ENCODE data around the gene PRKCE. TPM values are rescaled to one million over a fixed set of nuclear protein-coding genes. Genes with fewer than 3 reads are reported as not detected.

PRKCE gene
- total RNA-seq, 1 donor from 2014 or later = 21.0 TPM

DNA sequence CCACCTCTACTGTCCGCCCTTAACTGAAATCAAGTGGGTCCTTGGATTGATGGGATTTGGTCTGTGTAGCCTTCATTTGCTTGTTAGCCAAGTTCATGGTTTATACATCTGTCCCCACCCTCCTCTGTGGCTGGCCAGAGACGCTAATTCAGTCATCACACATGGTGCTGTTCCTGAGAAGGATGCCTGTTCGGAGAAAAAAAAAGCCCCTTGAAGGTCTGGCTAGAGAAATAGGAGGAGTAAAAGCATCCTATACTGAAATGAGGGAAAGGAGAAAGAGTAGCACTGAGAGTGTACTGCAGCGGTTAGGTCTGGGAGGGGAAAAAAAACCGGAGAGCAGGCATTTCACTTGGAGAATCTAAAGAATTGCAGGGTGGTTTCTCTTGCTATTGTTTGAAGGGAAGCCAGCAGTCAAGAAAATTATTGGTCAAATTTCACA is 465.1 kb downstream of the PRKCE start:
- Histone ChIP-seq H3K36me3 (ENCODE audit: control insufficient read depth, insufficient read depth, low read length) (no peaks in the 10 kb centered on the region), H3K27me3 (ENCODE audit: control insufficient read depth, insufficient read depth, low read length) (no peaks in the 10 kb centered on the region), H3K4me3 (ENCODE audit: low read depth, low read length) (no peak overlapping the region)
- TF ChIP-seq, protein P1, sequence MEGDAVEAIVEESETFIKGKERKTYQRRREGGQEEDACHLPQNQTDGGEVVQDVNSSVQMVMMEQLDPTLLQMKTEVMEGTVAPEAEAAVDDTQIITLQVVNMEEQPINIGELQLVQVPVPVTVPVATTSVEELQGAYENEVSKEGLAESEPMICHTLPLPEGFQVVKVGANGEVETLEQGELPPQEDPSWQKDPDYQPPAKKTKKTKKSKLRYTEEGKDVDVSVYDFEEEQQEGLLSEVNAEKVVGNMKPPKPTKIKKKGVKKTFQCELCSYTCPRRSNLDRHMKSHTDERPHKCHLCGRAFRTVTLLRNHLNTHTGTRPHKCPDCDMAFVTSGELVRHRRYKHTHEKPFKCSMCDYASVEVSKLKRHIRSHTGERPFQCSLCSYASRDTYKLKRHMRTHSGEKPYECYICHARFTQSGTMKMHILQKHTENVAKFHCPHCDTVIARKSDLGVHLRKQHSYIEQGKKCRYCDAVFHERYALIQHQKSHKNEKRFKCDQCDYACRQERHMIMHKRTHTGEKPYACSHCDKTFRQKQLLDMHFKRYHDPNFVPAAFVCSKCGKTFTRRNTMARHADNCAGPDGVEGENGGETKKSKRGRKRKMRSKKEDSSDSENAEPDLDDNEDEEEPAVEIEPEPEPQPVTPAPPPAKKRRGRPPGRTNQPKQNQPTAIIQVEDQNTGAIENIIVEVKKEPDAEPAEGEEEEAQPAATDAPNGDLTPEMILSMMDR (IDR thresholded peaks at IDR 0.05; ENCODE audit: insufficient read depth, low read length, poor library complexity, severe bottlenecking) = no peak
- no peak for DNase-seq (ENCODE audit: low read depth)

DNA sequence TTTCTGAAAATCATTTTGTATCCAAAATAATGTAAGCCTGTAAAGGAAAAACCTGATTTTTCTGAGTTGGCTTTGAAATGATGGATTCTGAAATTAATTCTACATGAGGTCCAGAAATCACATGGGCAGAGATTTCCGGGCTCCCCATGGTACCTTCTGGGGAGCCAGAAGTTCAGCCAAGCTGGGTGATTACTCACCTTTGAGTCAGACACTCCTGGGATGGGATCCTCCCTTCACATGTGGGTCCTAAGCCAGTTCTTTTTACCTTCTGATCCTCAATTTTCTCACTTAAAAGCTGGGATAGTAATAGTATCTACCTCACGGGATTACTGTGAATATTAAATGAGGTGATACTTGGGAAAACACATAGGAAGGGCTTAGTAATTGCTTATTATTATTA is 465.9 kb downstream of the PRKCE start:
- H3K36me3 ChIP-seq (ENCODE audit: control insufficient read depth, insufficient read depth, low read length) = no peaks in the 10 kb centered on the region
- peak; percentile 50 for DNase-seq (ENCODE audit: low read depth)
- TF ChIP-seq, protein P1 (IDR thresholded peaks at IDR 0.05; ENCODE audit: insufficient read depth, low read length, poor library complexity, severe bottlenecking) = no peak
- H3K27me3 ChIP-seq (ENCODE audit: control insufficient read depth, insufficient read depth, low read length) = no peaks in the 10 kb centered on the region
- no peak overlapping the region for H3K4me3 ChIP-seq (ENCODE audit: low read depth, low read length)

DNA sequence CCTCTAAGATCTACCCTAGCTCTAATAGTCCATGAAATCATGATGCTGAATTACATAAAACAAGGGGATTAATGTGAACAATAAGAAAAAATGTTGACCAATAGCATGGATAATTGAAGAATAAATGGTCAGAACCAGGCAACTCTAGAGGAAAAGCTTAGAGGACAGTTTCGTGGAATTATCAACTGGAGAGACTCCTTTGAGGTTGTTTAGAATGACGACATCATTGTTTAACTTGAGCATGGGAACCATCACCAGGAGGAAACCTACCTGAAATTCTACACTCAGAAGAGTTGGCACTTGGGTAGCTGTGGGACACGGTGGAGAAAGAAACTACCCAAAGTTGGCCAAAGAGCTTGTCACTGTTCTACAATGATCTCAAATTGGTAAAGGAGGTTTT is 466.5 kb downstream of the PRKCE start:
- Histone ChIP-seq H3K36me3 (ENCODE audit: control insufficient read depth, insufficient read depth, low read length) (no peaks in the 10 kb centered on the region), H3K27me3 (ENCODE audit: control insufficient read depth, insufficient read depth, low read length) (no peaks in the 10 kb centered on the region), H3K4me3 (ENCODE audit: low read depth, low read length) (no peak overlapping the region)
- no peak for DNase-seq (ENCODE audit: low read depth)
- TF ChIP-seq, protein P1 (IDR thresholded peaks at IDR 0.05; ENCODE audit: insufficient read depth, low read length, poor library complexity, severe bottlenecking) = no peak

DNA sequence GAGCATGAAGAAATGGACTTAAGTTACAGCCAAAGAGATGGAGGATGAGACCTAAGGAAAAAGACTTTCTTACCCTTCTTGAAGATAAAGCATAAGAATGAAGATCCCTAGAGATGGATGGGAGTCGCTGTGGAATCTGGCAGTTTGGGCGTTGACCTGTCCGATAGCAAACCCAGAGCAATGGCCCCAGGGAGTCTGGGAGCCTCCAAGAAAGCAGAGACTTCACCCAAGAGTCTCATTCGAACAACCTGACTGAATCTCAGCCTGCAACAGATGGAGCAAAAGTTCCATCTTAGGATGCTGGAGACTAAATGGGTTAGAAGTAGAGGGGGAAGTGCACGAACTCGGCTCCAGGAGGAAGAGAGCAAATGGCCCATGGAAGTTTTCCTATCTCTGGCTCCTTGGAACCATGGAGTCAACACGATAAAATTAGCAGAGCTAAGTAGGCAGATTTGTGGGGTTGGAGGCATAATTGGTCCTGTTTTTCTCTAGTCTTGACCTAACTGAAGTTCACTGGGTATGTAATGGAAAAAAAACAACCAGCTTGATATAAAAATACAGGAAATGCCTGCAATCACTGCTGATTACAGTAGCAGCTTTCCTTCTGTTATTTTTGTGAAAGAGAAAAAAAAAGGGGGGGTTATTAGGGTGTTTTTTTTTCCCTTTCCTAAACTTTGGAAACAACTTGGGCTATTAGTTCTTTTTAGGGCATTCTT is 467.3 kb downstream of the PRKCE start:
- H3K36me3 ChIP-seq (ENCODE audit: control insufficient read depth, insufficient read depth, low read length) = no peaks in the 10 kb centered on the region
- H3K4me3 ChIP-seq (ENCODE audit: low read depth, low read length) = no peak overlapping the region
- TF ChIP-seq, protein P1 (IDR thresholded peaks at IDR 0.05; ENCODE audit: insufficient read depth, low read length, poor library complexity, severe bottlenecking) = no peak
- DNase-seq (ENCODE audit: low read depth) = no peak
- no peaks in the 10 kb centered on the region for H3K27me3 ChIP-seq (ENCODE audit: control insufficient read depth, insufficient read depth, low read length)

DNA sequence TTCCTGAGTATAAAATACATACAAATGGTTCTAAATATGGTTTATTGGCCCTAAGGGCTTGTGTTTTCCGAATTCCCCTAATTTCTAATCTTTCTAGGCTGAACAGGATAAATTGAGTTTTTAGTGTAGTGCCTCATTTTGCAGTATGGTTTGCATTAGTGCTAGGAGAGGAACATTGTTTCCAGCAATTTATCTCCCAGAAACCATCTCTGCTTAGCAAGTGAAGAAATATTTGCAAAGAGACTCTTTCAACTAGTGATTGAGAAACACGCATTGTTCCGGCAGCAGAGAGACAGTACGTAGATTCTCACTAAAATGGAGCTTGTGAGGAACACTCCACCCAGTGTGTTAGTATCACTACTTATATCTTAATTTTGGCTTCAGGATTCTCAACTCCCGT is 468.0 kb downstream of the PRKCE start:
- Histone ChIP-seq H3K4me3 (ENCODE audit: low read depth, low read length) (no peak overlapping the region), H3K36me3 (ENCODE audit: control insufficient read depth, insufficient read depth, low read length) (no peaks in the 10 kb centered on the region), H3K27me3 (ENCODE audit: control insufficient read depth, insufficient read depth, low read length) (no peaks in the 10 kb centered on the region)
- TF ChIP-seq, protein P1 (IDR thresholded peaks at IDR 0.05; ENCODE audit: insufficient read depth, low read length, poor library complexity, severe bottlenecking) = no peak
- DNase-seq (ENCODE audit: low read depth) = no peak
